Trophoblast cell (in vitro differentiated cells and primary cell): Measurements from ENCODE around the gene ZP2.

ENCODE experiments used
- DNase-seq, 2 donors: peaks; one replicate each; pipeline ENCODE4 v3.0.0-alpha.2; 2016
- H2AFZ ChIP-seq: 2 replicates; pipeline ENCODE4 v1.6.1; 2013; ENCODE audit warnings: low read length, moderate library complexity, mild to moderate bottlenecking; ENCODE audit not compliant: insufficient read depth, poor library complexity
- H2AK5ac ChIP-seq: 2 replicates; pipeline ENCODE4 v1.6.1; 2013; ENCODE audit warnings: mild to moderate bottlenecking, low read length
- H2BK120ac ChIP-seq: 2 replicates; pipeline ENCODE4 v1.6.1; 2013; ENCODE audit warnings: low read length, mild to moderate bottlenecking, moderate library complexity; ENCODE audit not compliant: insufficient read depth, poor library complexity
- H2BK12ac ChIP-seq: 2 replicates; pipeline ENCODE4 v1.6.1; 2013; ENCODE audit warnings: mild to moderate bottlenecking, low read length, moderate library complexity
- H2BK5ac ChIP-seq: 2 replicates; pipeline ENCODE4 v1.6.1; 2013; ENCODE audit warnings: low read length, low read depth, moderate library complexity, mild to moderate bottlenecking; ENCODE audit not compliant: poor library complexity
- H3K14ac ChIP-seq: 2 replicates; pipeline ENCODE4 v1.6.1; 2013; ENCODE audit warnings: mild to moderate bottlenecking, low read length
- H3K18ac ChIP-seq: 2 replicates; pipeline ENCODE4 v1.6.1; 2013; ENCODE audit warnings: mild to moderate bottlenecking, low read length
- H3K23ac ChIP-seq: 2 replicates; pipeline ENCODE4 v1.6.1; 2013; ENCODE audit warnings: low read length
- H3K27ac ChIP-seq: 2 replicates; pipeline ENCODE4 v1.5.1; 2013; ENCODE audit warnings: low read depth, mild to moderate bottlenecking, inconsistent platforms, low read length, moderate library complexity
- H3K27me3 ChIP-seq: 2 replicates; pipeline ENCODE4 v1.6.1; 2013; ENCODE audit warnings: inconsistent platforms, mild to moderate bottlenecking, low read length, moderate library complexity; ENCODE audit not compliant: insufficient read depth
- H3K36me3 ChIP-seq, 2 experiments: 1 replicate in 1 of 2; 2 replicates in 1 of 2; pipeline ENCODE4 v1.6.1; 2013; ENCODE audit warnings: low read length in 2 of 2, mild to moderate bottlenecking in 2 of 2, moderate library complexity in 1 of 2; ENCODE audit not compliant: insufficient read depth in 2 of 2, control insufficient read depth in 1 of 2
- H3K4ac ChIP-seq: 2 replicates; pipeline ENCODE4 v1.6.1; 2013; ENCODE audit warnings: low read depth, mild to moderate bottlenecking, low read length, moderate library complexity
- H3K4me1 ChIP-seq, 2 experiments: 1 replicate in 1 of 2; 2 replicates in 1 of 2; pipeline ENCODE4 v1.6.1; 2013; ENCODE audit warnings: low read length in 2 of 2, mild to moderate bottlenecking in 2 of 2, moderate library complexity in 1 of 2; ENCODE audit not compliant: insufficient read depth in 2 of 2, control insufficient read depth in 1 of 2
- H3K4me2 ChIP-seq: 2 replicates; pipeline ENCODE4 v1.6.1; 2013; ENCODE audit warnings: inconsistent platforms, mild to moderate bottlenecking, low read length, moderate library complexity
- H3K4me3 ChIP-seq: 2 replicates; pipeline ENCODE4 v1.5.1; 2013; ENCODE audit warnings: mild to moderate bottlenecking, low read depth, low read length, inconsistent platforms
- H3K79me1 ChIP-seq: one replicate; pipeline ENCODE4 v1.6.1; 2013; ENCODE audit warnings: low read length
- H3K79me2 ChIP-seq: 2 replicates; pipeline ENCODE4 v1.6.1; 2013; ENCODE audit warnings: low read length, mild to moderate bottlenecking; ENCODE audit not compliant: control insufficient read depth, insufficient read depth, poor library complexity
- H3K9ac ChIP-seq: 2 replicates; pipeline ENCODE4 v1.6.1; 2013; ENCODE audit warnings: mild to moderate bottlenecking, low read length
- H3K9me3 ChIP-seq: 2 replicates; pipeline ENCODE4 v1.6.1; 2013; ENCODE audit warnings: low read depth, mild to moderate bottlenecking, control low read depth, inconsistent platforms, low read length; ENCODE audit not compliant: insufficient read depth
- H4K12ac ChIP-seq: 2 replicates; pipeline ENCODE4 v1.6.1; 2013; ENCODE audit warnings: low read depth, mild to moderate bottlenecking, low read length, moderate library complexity
- H4K8ac ChIP-seq: 2 replicates; pipeline ENCODE4 v1.6.1; 2013; ENCODE audit warnings: low read depth, mild to moderate bottlenecking, low read length, moderate library complexity
- H4K91ac ChIP-seq: one replicate; pipeline ENCODE4 v1.6.1; 2013; ENCODE audit warnings: low read depth, mild to moderate bottlenecking, low read length, moderate library complexity
- WGBS: extraction: QIAGEN DNeasy Blood & Tissue Kit; methylation state at CpG from one replicate; pipeline ENCODE4 v1.1.7; 2013; ENCODE audit warnings: missing lambda C conversion rate; ENCODE audit not compliant: insufficient read length, insufficient coverage; ENCODE audit errors: extremely low coverage; 5-methylcytosine and 5-hydroxymethylcytosine counted together

ZP2 gene

DNA sequence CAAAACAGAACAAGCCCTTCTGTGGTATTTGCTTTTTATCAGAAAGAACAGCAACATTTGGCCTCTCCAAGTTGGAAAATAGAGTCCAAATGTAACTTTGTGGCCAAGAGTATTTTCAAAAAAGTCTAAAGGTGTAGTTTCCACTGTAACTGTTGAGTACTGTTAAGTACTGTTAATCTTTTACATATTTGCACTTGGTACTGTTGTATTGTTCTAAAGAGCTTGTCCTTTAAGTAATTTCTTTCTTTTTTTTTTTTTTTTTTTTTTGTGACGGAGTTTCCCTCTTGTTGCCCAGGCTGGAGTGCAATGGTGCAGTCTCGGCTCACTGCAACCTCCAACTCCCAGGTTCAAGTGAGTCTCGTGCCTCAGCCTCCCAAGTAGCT lies 31.4 kb downstream of the ZP2 start:
- H3K9me3 ChIP-seq, result peaks cover 4% of the 10 kb centered on the region
- no peak overlapping the region for H4K12ac ChIP-seq

GRCh38 chr16:21179126-21179982 lies 32.0 kb downstream of the ZP2 start:
- H2BK12ac ChIP-seq, result no peak overlapping the region
- no peak overlapping the region for H3K18ac ChIP-seq
- no peak for DNase-seq
- no peak overlapping the region for H3K23ac ChIP-seq
- H3K9ac ChIP-seq, result no peak overlapping the region
- no peak overlapping the region for H3K4ac ChIP-seq
- no peak overlapping the region for H3K14ac ChIP-seq
- no peak overlapping the region for H2AFZ ChIP-seq
- no peak overlapping the region for H3K4me2 ChIP-seq
- no peak overlapping the region for H2BK120ac ChIP-seq
- no peak overlapping the region for H2AK5ac ChIP-seq
- no peak overlapping the region for H3K4me3 ChIP-seq
- H3K27me3 ChIP-seq, result no peaks in the 10 kb centered on the region
- H3K79me2 ChIP-seq, result no peaks in the 10 kb centered on the region
- no peak overlapping the region for H4K91ac ChIP-seq
- peaks cover 4% of the 10 kb centered on the region for H3K9me3 ChIP-seq
- no peak overlapping the region for H4K12ac ChIP-seq
- no peaks in the 10 kb centered on the region for H3K79me1 ChIP-seq
- H3K4me1 ChIP-seq, result no peaks in the 10 kb centered on the region
- H4K8ac ChIP-seq, result no peak overlapping the region
- WGBS, result no CpG with 5 or more reads among the region's 13 CpGs
- no peak overlapping the region for H2BK5ac ChIP-seq
- peaks cover 13 to 21% of the 10 kb centered on the region in 2 experiments for H3K36me3 ChIP-seq
- H3K27ac ChIP-seq, result no peak overlapping the region

More for the DNA sequence above, 31.4 kb downstream of the ZP2 start:
- H2BK5ac ChIP-seq, result no peak overlapping the region
- no peak overlapping the region for H3K9ac ChIP-seq
- no peak overlapping the region for H2BK12ac ChIP-seq
- H3K14ac ChIP-seq, result no peak overlapping the region
- no peak overlapping the region for H2AK5ac ChIP-seq
- no peak overlapping the region for H3K23ac ChIP-seq
- peaks cover 13 to 21% of the 10 kb centered on the region in 2 experiments for H3K36me3 ChIP-seq
- no peak overlapping the region for H4K8ac ChIP-seq
- H3K27me3 ChIP-seq, result no peaks in the 10 kb centered on the region
- H3K4ac ChIP-seq, result no peak overlapping the region
- WGBS, result no CpG with 5 or more reads among the region's 3 CpGs
- H3K27ac ChIP-seq, result no peak overlapping the region
- H3K79me1 ChIP-seq, result no peaks in the 10 kb centered on the region
- H2AFZ ChIP-seq, result no peak overlapping the region
- no peaks in the 10 kb centered on the region for H3K4me1 ChIP-seq
- no peak for DNase-seq
- H3K18ac ChIP-seq, result no peak overlapping the region
- no peak overlapping the region for H3K4me3 ChIP-seq
- no peaks in the 10 kb centered on the region for H3K79me2 ChIP-seq
- H3K4me2 ChIP-seq, result no peak overlapping the region
- no peak overlapping the region for H2BK120ac ChIP-seq
- H4K91ac ChIP-seq, result no peak overlapping the region

- H3K79me2 ChIP-seq, result no peaks in the 10 kb centered on the region
- H3K4ac ChIP-seq, result no peak overlapping the region
- no peak overlapping the region for H3K14ac ChIP-seq
- no peak overlapping the region for H3K4me3 ChIP-seq
- no peak overlapping the region for H3K18ac ChIP-seq
- no peak overlapping the region for H3K4me2 ChIP-seq
- H3K27ac ChIP-seq, result no peak overlapping the region
- no peak for DNase-seq
- no peak overlapping the region for H3K9ac ChIP-seq
- no peaks in the 10 kb centered on the region for H3K4me1 ChIP-seq
- no peak overlapping the region for H4K91ac ChIP-seq
- no peak overlapping the region for H2BK120ac ChIP-seq
- no peak overlapping the region for H2BK12ac ChIP-seq
- H3K36me3 ChIP-seq, result peaks cover 21 to 23% of the 10 kb centered on the region in 2 experiments
- H3K23ac ChIP-seq, result no peak overlapping the region
- no peaks in the 10 kb centered on the region for H3K27me3 ChIP-seq
- H3K79me1 ChIP-seq, result no peaks in the 10 kb centered on the region
- no CpG with 5 or more reads among the region's 1 CpG for WGBS
- H3K9me3 ChIP-seq, result no peaks in the 10 kb centered on the region
- no peak overlapping the region for H4K12ac ChIP-seq
- no peak overlapping the region for H2BK5ac ChIP-seq
- no peak overlapping the region for H2AFZ ChIP-seq
- no peak overlapping the region for H4K8ac ChIP-seq
- H2AK5ac ChIP-seq, result no peak overlapping the region
Observed at GRCh38 chr16:21175397-21175796, 36.0 kb downstream of the ZP2 start.

- Histone ChIP-seq H4K91ac (no peak overlapping the region), H4K8ac (no peak overlapping the region), H4K12ac (no peak overlapping the region), H3K79me1 (no peaks in the 10 kb centered on the region), H3K27ac (no peak overlapping the region), H3K36me3 (peaks cover 11 to 17% of the 10 kb centered on the region in 2 experiments), H3K4me3 (no peak overlapping the region), H3K14ac (no peak overlapping the region), H3K4ac (no peak overlapping the region), H2BK12ac (no peak overlapping the region), H3K23ac (no peak overlapping the region), H3K4me1 (no peaks in the 10 kb centered on the region), H3K9ac (no peak overlapping the region), H3K79me2 (no peaks in the 10 kb centered on the region), H3K4me2 (no peak overlapping the region), H2AK5ac (no peak overlapping the region), H3K18ac (no peak overlapping the region), H3K27me3 (no peaks in the 10 kb centered on the region), H2BK5ac (no peak overlapping the region), H2AFZ (no peak overlapping the region), H2BK120ac (no peak overlapping the region), H3K9me3 (no peaks in the 10 kb centered on the region)
- WGBS, result no CpG with 5 or more reads among the region's 3 CpGs
- DNase-seq, result no peak
Observed at GRCh38 chr16:21172650-21173049, 38.7 kb downstream of the ZP2 start.
